ENCODE results near the gene SIDT1.

SIDT1 gene

GRCh38 chr3:113545594-113545993, 13.2 kb downstream of the SIDT1 start:
- Histone ChIP-seq H3K36me3 (ENCODE audit: low read length) (no peaks in the 10 kb centered on the region), H3K9me3 (ENCODE audit: insufficient read depth, low read length) (no peaks in the 10 kb centered on the region), H3K4me2 (ENCODE audit: low read depth, low read length, poor library complexity, severe bottlenecking) (no peak overlapping the region), H4K20me1 (ENCODE audit: low read depth, low read length) (no peaks in the 10 kb centered on the region), H3F3A (ENCODE audit: insufficient read depth) (no peaks in the 10 kb centered on the region), H3K27me3 (ENCODE audit: low read length) (no peaks in the 10 kb centered on the region), H3K79me2 (ENCODE audit: insufficient read depth, low read length) (no peaks in the 10 kb centered on the region), H3K9me2 (replicated peaks; ENCODE audit: insufficient read depth, low read length) (no peaks in the 10 kb centered on the region), H3K9ac (ENCODE audit: low read length) (no peak overlapping the region), H3K4me3 (ENCODE audit: insufficient read depth, low read length, poor library complexity, severe bottlenecking) (no peak overlapping the region), H2AFZ (ENCODE audit: low read depth, low read length, severe bottlenecking) (no peak overlapping the region), H3K27ac (ENCODE audit: low read depth, low read length) (no peak overlapping the region)
- TF ChIP-seq, protein P1, sequence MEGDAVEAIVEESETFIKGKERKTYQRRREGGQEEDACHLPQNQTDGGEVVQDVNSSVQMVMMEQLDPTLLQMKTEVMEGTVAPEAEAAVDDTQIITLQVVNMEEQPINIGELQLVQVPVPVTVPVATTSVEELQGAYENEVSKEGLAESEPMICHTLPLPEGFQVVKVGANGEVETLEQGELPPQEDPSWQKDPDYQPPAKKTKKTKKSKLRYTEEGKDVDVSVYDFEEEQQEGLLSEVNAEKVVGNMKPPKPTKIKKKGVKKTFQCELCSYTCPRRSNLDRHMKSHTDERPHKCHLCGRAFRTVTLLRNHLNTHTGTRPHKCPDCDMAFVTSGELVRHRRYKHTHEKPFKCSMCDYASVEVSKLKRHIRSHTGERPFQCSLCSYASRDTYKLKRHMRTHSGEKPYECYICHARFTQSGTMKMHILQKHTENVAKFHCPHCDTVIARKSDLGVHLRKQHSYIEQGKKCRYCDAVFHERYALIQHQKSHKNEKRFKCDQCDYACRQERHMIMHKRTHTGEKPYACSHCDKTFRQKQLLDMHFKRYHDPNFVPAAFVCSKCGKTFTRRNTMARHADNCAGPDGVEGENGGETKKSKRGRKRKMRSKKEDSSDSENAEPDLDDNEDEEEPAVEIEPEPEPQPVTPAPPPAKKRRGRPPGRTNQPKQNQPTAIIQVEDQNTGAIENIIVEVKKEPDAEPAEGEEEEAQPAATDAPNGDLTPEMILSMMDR (IDR thresholded peaks at IDR 0.05; ENCODE audit: insufficient read depth, low read length, poor library complexity, severe bottlenecking), result no peak
- TF ChIP-seq EZH2phosphoT487 (conservative IDR thresholded peaks at IDR 0.05; ENCODE audit: low read length), result no peak

DNA sequence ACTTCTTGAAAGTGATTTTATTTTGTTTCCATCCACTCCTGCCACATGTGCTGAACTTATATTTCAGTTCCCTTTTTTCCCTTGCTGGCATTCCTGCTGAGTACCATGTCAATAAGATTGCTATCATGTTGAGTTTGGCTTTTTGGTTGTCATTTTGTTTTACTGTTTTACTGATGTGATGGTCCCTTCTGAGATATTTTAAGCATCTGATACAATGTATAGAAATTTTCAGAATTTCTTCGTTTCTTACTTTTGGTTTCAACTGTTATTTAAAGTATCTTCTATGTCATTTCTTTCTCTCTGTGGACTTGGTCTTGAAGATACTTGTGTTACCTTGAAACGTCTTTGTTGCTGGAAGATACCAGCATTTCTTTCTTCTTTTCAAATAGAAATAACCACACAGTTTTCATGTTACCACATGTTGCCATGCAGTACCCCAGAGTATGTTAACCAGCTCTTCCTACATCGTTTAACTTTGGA, 14.1 kb downstream of the SIDT1 start:
- Histone ChIP-seq H3K27ac (ENCODE audit: low read depth, low read length) (no peak overlapping the region), H2AFZ (ENCODE audit: low read depth, low read length, severe bottlenecking) (no peak overlapping the region), H3K9ac (ENCODE audit: low read length) (no peak overlapping the region), H3K36me3 (ENCODE audit: low read length) (no peaks in the 10 kb centered on the region), H3K9me2 (replicated peaks; ENCODE audit: insufficient read depth, low read length) (no peaks in the 10 kb centered on the region), H4K20me1 (ENCODE audit: low read depth, low read length) (no peaks in the 10 kb centered on the region), H3K79me2 (ENCODE audit: insufficient read depth, low read length) (no peaks in the 10 kb centered on the region), H3K9me3 (ENCODE audit: insufficient read depth, low read length) (no peaks in the 10 kb centered on the region), H3K4me3 (ENCODE audit: insufficient read depth, low read length, poor library complexity, severe bottlenecking) (no peak overlapping the region), H3K4me2 (ENCODE audit: low read depth, low read length, poor library complexity, severe bottlenecking) (no peak overlapping the region), H3F3A (ENCODE audit: insufficient read depth) (no peaks in the 10 kb centered on the region), H3K27me3 (ENCODE audit: low read length) (no peaks in the 10 kb centered on the region)
- TF ChIP-seq, protein P1 (IDR thresholded peaks at IDR 0.05; ENCODE audit: insufficient read depth, low read length, poor library complexity, severe bottlenecking), result no peak
- TF ChIP-seq EZH2phosphoT487 (conservative IDR thresholded peaks at IDR 0.05; ENCODE audit: low read length), result no peak

- H3K9me3 ChIP-seq (ENCODE audit: insufficient read depth, low read length), result no peaks in the 10 kb centered on the region
- no peak overlapping the region for H3K27ac ChIP-seq (ENCODE audit: low read depth, low read length)
- H3K36me3 ChIP-seq (ENCODE audit: low read length), result no peaks in the 10 kb centered on the region
- H3K4me3 ChIP-seq (ENCODE audit: insufficient read depth, low read length, poor library complexity, severe bottlenecking), result no peak overlapping the region
- no peaks in the 10 kb centered on the region for H4K20me1 ChIP-seq (ENCODE audit: low read depth, low read length)
- no peak overlapping the region for H2AFZ ChIP-seq (ENCODE audit: low read depth, low read length, severe bottlenecking)
- H3K4me2 ChIP-seq (ENCODE audit: low read depth, low read length, poor library complexity, severe bottlenecking), result no peak overlapping the region
- no peaks in the 10 kb centered on the region for H3K27me3 ChIP-seq (ENCODE audit: low read length)
- no peak overlapping the region for H3K9ac ChIP-seq (ENCODE audit: low read length)
- H3K9me2 ChIP-seq (replicated peaks; ENCODE audit: insufficient read depth, low read length), result no peaks in the 10 kb centered on the region
- TF ChIP-seq, protein P1 (IDR thresholded peaks at IDR 0.05; ENCODE audit: insufficient read depth, low read length, poor library complexity, severe bottlenecking), result no peak
- no peak for TF ChIP-seq EZH2phosphoT487 (conservative IDR thresholded peaks at IDR 0.05; ENCODE audit: low read length)
- no peaks in the 10 kb centered on the region for H3K79me2 ChIP-seq (ENCODE audit: insufficient read depth, low read length)
- H3F3A ChIP-seq (ENCODE audit: insufficient read depth), result no peaks in the 10 kb centered on the region
Observed at GRCh38 chr3:113548501-113548900, 16.1 kb downstream of the SIDT1 start.

Measured in SU-DHL-6 (cell line).